ENCODE results near the gene HDAC4.

The HDAC4 gene

DNA sequence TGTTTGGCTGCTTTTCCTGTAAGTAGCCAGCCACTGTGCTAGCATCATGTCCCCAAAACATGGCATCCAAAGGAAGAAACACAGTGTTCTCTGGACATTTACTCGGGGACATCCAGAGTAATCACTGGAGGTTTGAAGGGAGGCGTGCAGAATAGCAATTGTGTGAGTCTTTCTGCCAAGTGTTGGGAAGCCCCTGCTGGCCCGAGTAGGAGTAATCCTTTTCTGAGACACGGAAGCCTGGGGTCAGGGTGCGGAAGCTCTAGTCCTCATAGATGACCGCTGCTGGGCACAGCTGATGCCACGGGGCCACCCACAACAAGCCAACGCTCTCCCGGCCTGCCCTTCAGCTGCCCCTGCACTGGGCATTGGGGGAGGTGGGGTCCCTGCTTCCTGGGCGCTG is 24.8 kb upstream of the HDAC4 start:
- no peak for DNase-seq

- DNase-seq, result no peak
These were observed 23.7 kb upstream of the HDAC4 start for GRCh38 chr2:239424337-239425045.

DNA sequence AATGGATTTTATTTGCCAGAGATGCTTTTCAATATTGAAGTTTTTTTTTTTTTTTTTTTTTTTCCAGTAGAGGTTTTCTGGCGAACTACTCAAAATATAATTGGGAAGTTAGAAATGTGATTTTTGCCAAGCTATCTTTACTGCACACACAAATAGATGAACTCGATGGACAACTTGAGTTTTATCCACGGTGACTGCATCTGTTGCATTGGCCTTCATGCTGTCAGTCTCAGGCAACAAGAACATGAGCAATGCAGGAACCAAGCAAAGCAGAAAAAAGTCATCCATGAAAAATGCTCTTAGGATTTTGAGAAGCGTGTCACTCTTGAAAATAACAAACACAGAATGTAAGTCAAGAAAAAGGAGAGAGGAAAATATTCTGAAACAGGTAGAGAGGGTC is 22.7 kb upstream of the HDAC4 start:
- no peak for DNase-seq

DNA sequence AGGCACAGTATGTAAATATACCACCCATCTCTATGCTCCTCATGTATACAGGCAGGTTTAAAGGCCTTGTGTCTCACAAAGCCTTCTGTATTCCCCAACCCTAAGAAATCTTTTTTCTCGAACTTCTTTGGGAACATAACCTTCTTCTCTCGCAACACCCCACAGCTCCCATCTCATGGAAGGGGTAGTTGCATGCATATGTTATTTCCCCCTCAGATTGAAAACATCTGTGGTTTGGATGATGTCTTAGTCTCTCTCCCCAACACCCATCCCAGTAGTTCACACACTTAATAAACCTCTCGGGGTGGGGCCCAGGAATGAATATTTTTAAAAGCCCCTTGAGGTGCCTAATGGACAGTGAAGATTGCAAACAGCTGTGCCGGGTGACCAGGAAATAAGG is 21.0 kb upstream of the HDAC4 start:
- no peak for DNase-seq

GRCh38 chr2:239420082-239420481 is 19.3 kb upstream of the HDAC4 start:
- DNase-seq, result no peak

DNA sequence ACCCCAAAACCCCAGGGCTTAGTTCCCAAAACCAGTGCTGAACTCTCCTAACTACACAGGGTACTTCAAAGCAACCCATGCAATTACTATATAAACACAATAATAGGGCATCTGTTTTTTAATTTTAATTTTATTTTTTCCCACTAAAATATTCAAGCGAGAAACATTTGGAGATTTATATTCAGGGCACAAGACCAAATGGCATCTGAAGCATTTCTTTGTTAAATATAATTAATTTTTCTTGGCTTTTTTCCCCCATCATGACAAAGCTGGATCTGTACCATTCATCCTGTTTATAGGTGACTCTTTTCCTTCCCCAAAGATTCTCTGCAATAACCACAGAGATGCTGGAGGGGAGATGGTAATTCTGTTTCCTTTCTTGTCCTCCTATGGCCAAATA is 18.1 kb upstream of the HDAC4 start:
- DNase-seq, result no peak

GRCh38 chr2:239412905-239413603 is 12.2 kb upstream of the HDAC4 start:
- no peak for DNase-seq

DNA sequence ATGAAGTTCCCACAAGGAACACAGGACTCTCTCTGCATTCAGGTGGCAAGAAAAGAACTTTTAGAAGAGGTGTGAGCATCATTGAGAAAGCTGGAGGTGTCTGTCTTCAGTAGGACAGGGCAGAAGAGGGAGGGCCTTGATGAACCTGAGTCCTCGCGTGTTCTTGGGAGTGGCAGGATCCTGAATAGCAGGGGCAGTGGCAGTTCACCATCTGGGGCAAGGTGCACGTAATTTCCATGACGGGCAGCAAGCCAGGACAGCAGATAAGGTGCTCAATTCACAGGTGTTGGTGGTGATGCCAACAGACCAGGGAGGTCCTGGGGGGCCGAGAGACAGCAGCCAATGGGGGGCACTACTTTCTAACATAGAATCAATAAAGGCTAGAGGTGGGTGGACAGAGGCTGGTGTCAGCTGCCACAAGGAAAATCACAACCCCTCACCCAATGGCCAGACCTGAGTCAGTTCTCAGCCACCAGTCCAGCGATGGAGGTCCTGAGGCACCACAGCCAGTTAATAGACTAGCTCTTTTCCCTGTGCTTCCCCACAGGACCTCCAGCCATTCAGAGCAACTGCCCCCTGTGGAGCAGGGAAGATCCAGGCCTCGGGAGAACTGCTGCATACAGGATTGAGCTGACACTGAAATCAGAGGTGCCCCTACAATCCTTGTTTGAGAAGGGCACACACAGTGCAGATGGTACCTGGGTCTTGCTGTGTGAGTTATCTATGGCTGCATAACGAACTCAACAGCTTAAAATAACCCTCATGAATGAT is 10.9 kb upstream of the HDAC4 start:
- no peak for DNase-seq

DNA sequence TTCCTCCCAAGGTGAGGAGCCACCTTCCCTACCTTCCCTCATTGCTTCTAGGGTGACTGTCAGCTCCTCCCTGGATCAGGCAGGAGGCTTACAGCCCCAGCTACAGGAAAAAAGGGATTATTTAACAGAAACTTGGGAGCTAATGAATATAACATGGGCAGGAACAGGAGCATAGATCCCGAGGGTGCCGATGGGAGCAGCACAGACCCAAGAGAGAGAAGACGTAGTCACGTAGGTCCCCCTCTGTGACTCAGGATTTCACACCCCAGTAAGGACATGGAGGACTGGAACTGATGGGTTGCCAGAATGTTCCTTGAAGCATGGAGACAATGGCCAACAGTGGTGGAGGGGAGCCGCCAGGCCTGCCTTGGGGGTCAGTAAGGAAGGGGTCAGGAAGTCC is 10.3 kb upstream of the HDAC4 start:
- DNase-seq, result no peak

- no peak for DNase-seq
These were observed 9.2 kb upstream of the HDAC4 start for GRCh38 chr2:239409976-239410375.

DNA sequence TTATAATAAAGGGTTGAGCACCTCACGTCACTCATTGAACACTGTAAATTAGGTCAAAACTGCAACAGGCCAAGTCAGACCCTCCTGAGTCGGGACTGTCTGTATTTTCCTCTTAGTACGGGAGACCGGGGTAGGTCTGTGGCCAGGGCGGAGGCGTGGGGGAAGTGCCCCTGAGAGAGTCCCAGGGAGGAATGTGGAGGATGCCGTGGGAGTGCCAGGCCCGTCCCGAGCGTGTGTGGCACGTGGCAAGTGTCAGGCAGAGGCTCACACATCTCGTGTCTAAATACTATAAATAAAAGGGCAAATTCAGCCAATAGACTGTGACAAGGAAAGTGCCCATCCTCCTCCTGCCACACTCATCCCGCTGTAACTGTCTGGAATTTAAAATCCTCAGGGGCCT is 6.3 kb upstream of the HDAC4 start:
- DNase-seq, result no peak

GRCh38 chr2:239406316-239406995 is 5.6 kb upstream of the HDAC4 start:
- DNase-seq, result no peak

GRCh38 chr2:239405071-239405470 is 4.3 kb upstream of the HDAC4 start:
- DNase-seq, result no peak

DNA sequence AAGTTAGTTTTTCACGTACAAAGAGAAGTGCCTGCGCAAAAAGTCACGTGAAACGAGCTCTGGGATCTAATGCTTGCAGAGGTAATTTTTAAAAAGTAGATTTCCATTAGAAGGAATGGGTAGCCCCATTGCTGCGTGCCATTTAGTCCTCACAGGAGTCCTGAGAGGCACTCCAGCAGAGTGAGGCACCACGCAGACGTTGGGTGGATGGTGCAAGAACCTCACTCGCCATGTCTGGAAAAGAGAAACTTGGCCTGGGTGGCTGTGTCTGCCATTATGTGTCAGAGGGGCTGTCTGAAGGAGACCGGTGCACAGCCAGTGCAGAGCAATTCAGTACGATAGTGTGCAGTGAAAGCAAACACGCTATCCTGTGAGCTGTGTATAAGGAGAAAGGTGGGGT is 1.8 kb upstream of the HDAC4 start:
- no peak for DNase-seq

GRCh38 chr2:239401881-239402233 is 1.0 kb upstream of the HDAC4 start:
- peak; percentile 80 for DNase-seq

- peak; percentile 99 for DNase-seq
These were observed 454 bp upstream of the HDAC4 start for GRCh38 chr2:239401067-239401880.

DNA sequence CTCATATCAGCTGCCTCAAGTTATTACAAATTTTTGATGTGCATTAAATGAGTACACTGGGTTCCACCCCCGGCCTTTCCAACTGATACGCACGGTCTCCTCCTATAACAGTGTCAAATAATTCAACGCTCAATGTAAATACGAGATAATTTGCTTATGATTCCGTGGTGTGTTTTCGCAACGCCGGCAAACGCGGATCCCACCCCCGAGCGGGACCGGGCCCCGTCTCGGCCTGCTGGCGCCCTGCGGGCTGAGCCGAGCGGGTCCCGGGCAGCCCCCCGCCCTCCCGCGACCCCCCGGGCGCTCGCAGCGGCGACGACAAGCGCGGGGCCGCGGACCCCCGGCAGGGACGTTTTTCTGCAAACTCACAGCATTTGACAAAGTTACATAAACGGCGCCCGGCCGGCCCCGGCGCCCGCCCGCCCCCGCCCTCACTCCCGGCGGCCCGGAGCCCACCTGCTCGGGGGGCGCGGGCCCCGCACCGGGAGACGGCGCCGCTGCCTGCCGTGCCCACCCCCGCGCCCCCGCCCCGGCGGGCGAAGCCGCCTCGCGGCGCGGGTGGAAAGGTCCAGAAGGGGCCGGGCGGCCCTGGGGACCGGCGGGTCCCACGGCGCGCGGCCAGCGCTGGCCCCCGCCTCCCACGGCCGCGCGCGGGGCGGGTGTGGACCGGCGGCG is 762 bp downstream of the HDAC4 start:
- DNase-seq, result peak; percentile 41

GRCh38 chr2:239399433-239399920 is 1.3 kb downstream of the HDAC4 start:
- peak; percentile 75 for DNase-seq

GRCh38 chr2:239398521-239398921 is 2.3 kb downstream of the HDAC4 start:
- DNase-seq, result no peak

DNA sequence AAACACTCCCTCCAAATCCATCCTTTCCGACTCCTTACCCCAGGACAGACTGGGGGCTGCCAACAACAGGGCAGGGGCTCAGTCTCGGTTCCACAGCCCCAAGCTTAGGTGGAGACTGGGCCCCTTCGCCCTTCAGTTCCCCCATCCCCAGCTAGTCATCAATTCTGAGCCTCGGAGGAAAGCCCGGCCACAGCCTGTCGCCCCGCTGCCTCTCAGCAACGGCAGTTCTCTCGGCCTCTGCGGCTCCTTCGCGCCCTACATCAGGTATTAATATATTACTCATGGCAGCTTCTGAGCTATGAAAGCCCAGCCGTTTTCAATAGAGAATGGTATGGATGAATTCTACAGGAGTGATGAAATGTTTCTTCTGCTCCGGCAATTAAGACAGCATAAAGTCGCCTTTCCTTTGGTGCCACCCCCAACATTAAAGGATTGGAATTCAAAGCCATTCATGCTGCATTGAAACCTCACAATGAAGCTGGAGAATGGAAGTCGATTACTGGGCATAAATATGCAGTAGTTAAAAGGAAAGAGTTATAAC is 2.8 kb downstream of the HDAC4 start:
- DNase-seq, result no peak

DNA sequence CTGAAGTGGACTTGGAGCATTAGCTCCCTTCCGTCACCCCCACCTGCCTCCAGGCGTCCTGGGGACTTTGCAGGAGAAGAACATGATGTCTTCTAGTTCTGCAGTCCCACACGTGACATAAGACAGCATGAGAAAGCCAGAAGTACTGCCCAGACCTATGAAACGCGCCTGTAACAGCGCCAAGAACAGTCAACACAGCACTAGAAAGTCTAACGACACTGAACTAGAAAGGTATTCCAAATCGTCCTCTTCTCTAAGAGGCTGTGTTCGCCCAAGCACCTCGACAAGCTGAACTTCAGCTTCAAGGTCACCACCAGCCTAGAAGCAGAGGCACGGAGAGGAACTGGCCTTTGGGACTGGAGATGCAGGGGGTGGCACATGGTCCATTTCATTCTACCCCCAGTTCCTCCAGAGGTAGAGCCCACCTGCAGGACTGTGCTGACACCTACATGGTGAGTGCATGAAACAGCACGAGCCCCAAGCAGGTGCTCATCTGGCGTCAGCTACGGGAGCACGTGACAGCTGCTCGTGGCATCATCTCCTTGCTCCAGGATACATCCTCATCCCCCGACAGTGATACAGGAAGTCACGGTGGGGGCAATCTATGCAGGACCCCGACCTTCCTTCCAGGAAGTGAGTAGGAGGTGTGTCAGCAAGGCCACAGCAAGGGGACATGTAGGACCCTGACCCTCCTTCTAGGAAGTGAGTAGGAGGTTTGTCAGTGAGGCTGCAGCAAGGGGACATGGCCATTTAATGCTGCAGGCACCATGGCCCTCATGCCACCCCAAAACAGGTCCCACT is 3.7 kb downstream of the HDAC4 start:
- no peak for DNase-seq
